Vagina (tissue), 2 donors: ENCODE measurements around the gene HSBP1L1.

Experiments
- CTCF ChIP-seq, 3 experiments: fragments of 450-650 bp in 2 of 3; fragments of 200-600 bp in 1 of 3; sonication (generic) in 1 of 3; IDR thresholded peaks; one replicate each; pipeline ENCODE4 v1.5.1; 2017 to 2019; ENCODE audit warnings: antibody characterized with exemption in 3 of 3, mild to moderate bottlenecking in 2 of 3, moderate library complexity in 2 of 3
- POLR2A ChIP-seq, 2 donors: fragments of 450-650 bp; IDR thresholded peaks; one replicate each; pipeline ENCODE4 v1.6.1; 2017; ENCODE audit warnings: antibody characterized with exemption in 2 of 2, mild to moderate bottlenecking in 2 of 2, moderate library complexity in 2 of 2
- POLR2AphosphoS5 ChIP-seq, 2 donors: sonication (generic); formaldehyde crosslinking; IDR thresholded peaks; one replicate each; pipeline ENCODE4 v1.9.0; 2017; ENCODE audit warnings: antibody characterized with exemption in 2 of 2, mild to moderate bottlenecking in 2 of 2, low read depth in 1 of 2; ENCODE audit not compliant: insufficient read depth in 1 of 2

- peak in 1 of 2 donors; percentile 69 for TF ChIP-seq POLR2A (IDR thresholded peaks at IDR 0.05)
- TF ChIP-seq CTCF (IDR thresholded peaks at IDR 0.05) = no peak
- peak in 1 of 2 donors; percentile 11 for TF ChIP-seq POLR2AphosphoS5 (IDR thresholded peaks at IDR 0.05; ENCODE audit: insufficient read depth in 1 of 2, low read depth in 1 of 2)
These were observed 12.6 kb upstream of the HSBP1L1 start, which contains the start of gene SLC66A2 for GRCh38 chr18:79951545-79952455.
